HepG2 (cell line): ENCODE measurements around the gene C22orf42. TPM values are rescaled to one million over a fixed set of nuclear protein-coding genes. Genes with fewer than 3 reads are reported as not detected.

Source experiments
- ATF7-NPFF ChIP-seq: sonication (generic); formaldehyde crosslinking; IDR thresholded peaks from 2 replicates; pipeline ENCODE4 v1.8.1; 2023; ENCODE audit warnings: mild to moderate bottlenecking, low read depth, missing genetic modification reagents, moderate library complexity
- PITX1 ChIP-seq: sonication (generic); formaldehyde crosslinking; IDR thresholded peaks from 2 replicates; pipeline ENCODE4 v1.5.1; 2020; ENCODE audit warnings: mild to moderate bottlenecking, missing genetic modification reagents
- POLR2G ChIP-seq: fragments of 200-400 bp; formaldehyde crosslinking; IDR thresholded peaks from 2 replicates; pipeline ENCODE4 v1.6.1; 2018; ENCODE audit warnings: mild to moderate bottlenecking, low read depth, low read length, moderate library complexity
- SAP130 ChIP-seq: IDR thresholded peaks from 2 replicates; pipeline ENCODE4 v1.6.1; 2016; ENCODE audit warnings: low read depth
- ZFP90 ChIP-seq: sonication (generic); formaldehyde crosslinking; IDR thresholded peaks from 2 replicates; pipeline ENCODE4 v1.8.0; 2022; ENCODE audit warnings: missing genetic modification reagents, mild to moderate bottlenecking, inconsistent platforms, borderline replicate concordance
- ZNF367 ChIP-seq: sonication (generic); formaldehyde crosslinking; IDR thresholded peaks from 2 replicates; pipeline ENCODE4 v1.4.0; 2020; ENCODE audit warnings: missing genetic modification reagents, borderline replicate concordance
- ZNF501 ChIP-seq: sonication (generic); formaldehyde crosslinking; IDR thresholded peaks from 2 replicates; pipeline ENCODE4 v1.5.1; 2020; ENCODE audit warnings: mild to moderate bottlenecking, moderate library complexity, missing genetic modification reagents
- ZNF543 ChIP-seq: sonication (generic); formaldehyde crosslinking; IDR thresholded peaks from 2 replicates; pipeline ENCODE4 v1.4.0; 2020; ENCODE audit warnings: mild to moderate bottlenecking, missing genetic modification reagents
- ZNF768 ChIP-seq: sonication (generic); formaldehyde crosslinking; IDR thresholded peaks from 2 replicates; pipeline ENCODE4 v1.4.0; 2020; ENCODE audit warnings: missing genetic modification reagents
- ZNF839 ChIP-seq: sonication (generic); formaldehyde crosslinking; IDR thresholded peaks from 2 replicates; pipeline ENCODE4 v1.4.0; 2020; ENCODE audit warnings: missing genetic modification reagents, mild to moderate bottlenecking, borderline replicate concordance
- ZSCAN29 ChIP-seq: sonication (generic); formaldehyde crosslinking; conservative IDR thresholded peaks from 2 replicates; pipeline ENCODE4 v1.4.0; 2020; ENCODE audit warnings: mild to moderate bottlenecking, missing genetic modification reagents
- polyA plus RNA-seq, 8 experiments: library from polyadenylated mRNA; depleted of rRNA in 3 of 8; stranded (reverse) in 7 of 8; unstranded in 1 of 8; fragments of >200 nt; fragmentation: Illumina TruSeq in 4 of 8; extraction: Trizol in 4 of 8; gene quantifications; 2 replicates each; pipeline versions ENCODE4 v1.2.1 to v1.2.3, GENCODE V29; 2011 to 2016; ENCODE audit warnings: low read depth in 4 of 8, missing spikeins in 1 of 8, mixed read lengths in 1 of 8; ENCODE audit not compliant: insufficient read depth in 1 of 8
- total RNA-seq, 5 experiments: library from RNA; depleted of rRNA; stranded (reverse); fragments of >200 nt; fragmentation: Illumina TruSeq; extraction: Trizol; gene quantifications; 2 replicates each; pipeline ENCODE4 v1.2.3, GENCODE V29; 2016; ENCODE audit warnings: low read depth in 1 of 5
- TF ChIP-seq, protein P1 (sequence below): sonication (generic); formaldehyde crosslinking; IDR thresholded peaks from 2 replicates; pipeline ENCODE4 v1.4.0; 2020; ENCODE audit warnings: missing genetic modification reagents, borderline replicate concordance
- TF ChIP-seq, protein P2 (sequence below): sonication (generic); formaldehyde crosslinking; IDR thresholded peaks from 2 replicates; pipeline ENCODE4 v1.4.0; 2020; ENCODE audit warnings: missing genetic modification reagents
- TF ChIP-seq, protein P3 (sequence below): sonication (generic); formaldehyde crosslinking; IDR thresholded peaks from 2 replicates; pipeline ENCODE4 v1.5.0; 2020; ENCODE audit warnings: missing genetic modification reagents
- TF ChIP-seq, protein P4 (sequence below): sonication (generic); formaldehyde crosslinking; IDR thresholded peaks from 2 replicates; pipeline ENCODE4 v1.4.0; 2020; ENCODE audit warnings: mild to moderate bottlenecking, missing genetic modification reagents
- TF ChIP-seq, protein P5 (sequence below): sonication (generic); formaldehyde crosslinking; IDR thresholded peaks from 2 replicates; pipeline ENCODE4 v1.5.0; 2020; ENCODE audit warnings: mild to moderate bottlenecking, missing genetic modification reagents

C22orf42 gene
- total and polyA plus RNA-seq, 2 of the 13 experiments (the other 11 are each of a cell fraction or from before 2014, with no cell fraction given), result not detected

DNA sequence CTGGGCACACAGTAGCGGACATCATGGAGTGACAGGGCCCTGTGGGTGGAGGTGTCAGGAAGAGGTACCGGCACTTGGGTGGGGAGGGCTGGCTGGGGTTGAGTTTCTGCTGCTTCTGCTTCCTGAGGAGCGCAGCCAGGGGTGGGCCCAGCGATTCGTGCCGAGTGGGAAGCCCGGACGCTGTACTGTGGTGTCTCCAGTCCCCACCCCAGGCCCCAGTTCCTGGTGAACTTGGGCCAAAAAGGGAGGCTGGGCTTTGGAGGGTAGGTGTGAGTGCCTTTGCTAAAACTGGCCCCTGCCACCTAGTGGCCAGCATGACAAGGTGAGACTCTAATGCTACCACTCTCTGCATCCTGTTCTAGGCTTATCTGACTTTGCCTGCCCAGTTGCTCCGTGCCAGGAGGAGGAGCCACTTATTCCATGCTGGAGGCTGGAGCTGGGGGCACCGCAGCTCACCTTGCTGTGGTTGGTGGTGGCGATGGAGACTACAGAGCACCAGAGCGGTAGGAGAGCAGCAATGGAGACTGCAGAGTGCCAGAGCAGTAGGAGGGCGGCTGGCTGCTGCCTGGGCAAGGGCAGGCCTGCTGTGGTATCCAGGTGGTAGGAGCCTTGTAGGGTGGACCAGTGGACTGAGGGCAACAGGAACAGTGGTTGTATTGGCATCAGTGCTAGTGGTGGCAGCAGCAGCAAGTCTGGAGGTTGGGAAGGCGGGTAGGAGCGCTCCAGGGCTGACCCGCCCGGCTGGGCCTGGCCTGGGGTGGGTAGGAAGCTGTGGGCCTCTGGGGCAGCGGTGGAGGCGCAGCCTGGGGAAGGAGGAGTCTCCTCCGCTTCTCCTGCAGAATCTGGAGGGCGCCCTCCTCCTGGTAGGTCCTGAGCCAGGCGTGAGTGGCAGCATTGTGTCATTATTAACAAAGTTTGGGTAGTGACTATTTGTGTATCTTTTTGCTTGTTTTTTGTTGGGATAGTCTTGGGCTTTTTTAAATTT lies 48.0 kb upstream of the C22orf42 start (continued):
- TF ChIP-seq ZNF839 (no peak), ZNF768 (no peak), ZNF367 (no peak), SAP130 (CRISPR knock-in tag) (no peak), PITX1 (0 out of 2 replicates have a peak, but pooled peaks have one; percentile 38), ATF7-NPFF (CRISPR knock-in tag) (no peak), ZNF543 (no peak), POLR2G (no peak), ZSCAN29 (CRISPR knock-in tag) (no peak), ZNF501 (CRISPR knock-in tag) (no peak), ZFP90 (CRISPR knock-in tag) (no peak)
- TF ChIP-seq, protein P1, sequence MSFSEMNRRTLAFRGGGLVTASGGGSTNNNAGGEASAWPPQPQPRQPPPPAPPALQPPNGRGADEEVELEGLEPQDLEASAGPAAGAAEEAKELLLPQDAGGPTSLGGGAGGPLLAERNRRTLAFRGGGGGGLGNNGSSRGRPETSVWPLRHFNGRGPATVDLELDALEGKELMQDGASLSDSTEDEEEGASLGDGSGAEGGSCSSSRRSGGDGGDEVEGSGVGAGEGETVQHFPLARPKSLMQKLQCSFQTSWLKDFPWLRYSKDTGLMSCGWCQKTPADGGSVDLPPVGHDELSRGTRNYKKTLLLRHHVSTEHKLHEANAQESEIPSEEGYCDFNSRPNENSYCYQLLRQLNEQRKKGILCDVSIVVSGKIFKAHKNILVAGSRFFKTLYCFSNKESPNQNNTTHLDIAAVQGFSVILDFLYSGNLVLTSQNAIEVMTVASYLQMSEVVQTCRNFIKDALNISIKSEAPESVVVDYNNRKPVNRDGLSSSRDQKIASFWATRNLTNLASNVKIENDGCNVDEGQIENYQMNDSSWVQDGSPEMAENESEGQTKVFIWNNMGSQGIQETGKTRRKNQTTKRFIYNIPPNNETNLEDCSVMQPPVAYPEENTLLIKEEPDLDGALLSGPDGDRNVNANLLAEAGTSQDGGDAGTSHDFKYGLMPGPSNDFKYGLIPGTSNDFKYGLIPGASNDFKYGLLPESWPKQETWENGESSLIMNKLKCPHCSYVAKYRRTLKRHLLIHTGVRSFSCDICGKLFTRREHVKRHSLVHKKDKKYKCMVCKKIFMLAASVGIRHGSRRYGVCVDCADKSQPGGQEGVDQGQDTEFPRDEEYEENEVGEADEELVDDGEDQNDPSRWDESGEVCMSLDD (CRISPR knock-in tag), result no peak
- TF ChIP-seq, protein P2, sequence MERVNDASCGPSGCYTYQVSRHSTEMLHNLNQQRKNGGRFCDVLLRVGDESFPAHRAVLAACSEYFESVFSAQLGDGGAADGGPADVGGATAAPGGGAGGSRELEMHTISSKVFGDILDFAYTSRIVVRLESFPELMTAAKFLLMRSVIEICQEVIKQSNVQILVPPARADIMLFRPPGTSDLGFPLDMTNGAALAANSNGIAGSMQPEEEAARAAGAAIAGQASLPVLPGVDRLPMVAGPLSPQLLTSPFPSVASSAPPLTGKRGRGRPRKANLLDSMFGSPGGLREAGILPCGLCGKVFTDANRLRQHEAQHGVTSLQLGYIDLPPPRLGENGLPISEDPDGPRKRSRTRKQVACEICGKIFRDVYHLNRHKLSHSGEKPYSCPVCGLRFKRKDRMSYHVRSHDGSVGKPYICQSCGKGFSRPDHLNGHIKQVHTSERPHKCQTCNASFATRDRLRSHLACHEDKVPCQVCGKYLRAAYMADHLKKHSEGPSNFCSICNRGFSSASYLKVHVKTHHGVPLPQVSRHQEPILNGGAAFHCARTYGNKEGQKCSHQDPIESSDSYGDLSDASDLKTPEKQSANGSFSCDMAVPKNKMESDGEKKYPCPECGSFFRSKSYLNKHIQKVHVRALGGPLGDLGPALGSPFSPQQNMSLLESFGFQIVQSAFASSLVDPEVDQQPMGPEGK (CRISPR knock-in tag), result no peak
- TF ChIP-seq, protein P3, sequence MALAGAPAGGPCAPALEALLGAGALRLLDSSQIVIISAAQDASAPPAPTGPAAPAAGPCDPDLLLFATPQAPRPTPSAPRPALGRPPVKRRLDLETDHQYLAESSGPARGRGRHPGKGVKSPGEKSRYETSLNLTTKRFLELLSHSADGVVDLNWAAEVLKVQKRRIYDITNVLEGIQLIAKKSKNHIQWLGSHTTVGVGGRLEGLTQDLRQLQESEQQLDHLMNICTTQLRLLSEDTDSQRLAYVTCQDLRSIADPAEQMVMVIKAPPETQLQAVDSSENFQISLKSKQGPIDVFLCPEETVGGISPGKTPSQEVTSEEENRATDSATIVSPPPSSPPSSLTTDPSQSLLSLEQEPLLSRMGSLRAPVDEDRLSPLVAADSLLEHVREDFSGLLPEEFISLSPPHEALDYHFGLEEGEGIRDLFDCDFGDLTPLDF (CRISPR knock-in tag), result no peak
- TF ChIP-seq, protein P4, sequence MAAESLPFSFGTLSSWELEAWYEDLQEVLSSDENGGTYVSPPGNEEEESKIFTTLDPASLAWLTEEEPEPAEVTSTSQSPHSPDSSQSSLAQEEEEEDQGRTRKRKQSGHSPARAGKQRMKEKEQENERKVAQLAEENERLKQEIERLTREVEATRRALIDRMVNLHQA (CRISPR knock-in tag), result no peak
- TF ChIP-seq, protein P5, sequence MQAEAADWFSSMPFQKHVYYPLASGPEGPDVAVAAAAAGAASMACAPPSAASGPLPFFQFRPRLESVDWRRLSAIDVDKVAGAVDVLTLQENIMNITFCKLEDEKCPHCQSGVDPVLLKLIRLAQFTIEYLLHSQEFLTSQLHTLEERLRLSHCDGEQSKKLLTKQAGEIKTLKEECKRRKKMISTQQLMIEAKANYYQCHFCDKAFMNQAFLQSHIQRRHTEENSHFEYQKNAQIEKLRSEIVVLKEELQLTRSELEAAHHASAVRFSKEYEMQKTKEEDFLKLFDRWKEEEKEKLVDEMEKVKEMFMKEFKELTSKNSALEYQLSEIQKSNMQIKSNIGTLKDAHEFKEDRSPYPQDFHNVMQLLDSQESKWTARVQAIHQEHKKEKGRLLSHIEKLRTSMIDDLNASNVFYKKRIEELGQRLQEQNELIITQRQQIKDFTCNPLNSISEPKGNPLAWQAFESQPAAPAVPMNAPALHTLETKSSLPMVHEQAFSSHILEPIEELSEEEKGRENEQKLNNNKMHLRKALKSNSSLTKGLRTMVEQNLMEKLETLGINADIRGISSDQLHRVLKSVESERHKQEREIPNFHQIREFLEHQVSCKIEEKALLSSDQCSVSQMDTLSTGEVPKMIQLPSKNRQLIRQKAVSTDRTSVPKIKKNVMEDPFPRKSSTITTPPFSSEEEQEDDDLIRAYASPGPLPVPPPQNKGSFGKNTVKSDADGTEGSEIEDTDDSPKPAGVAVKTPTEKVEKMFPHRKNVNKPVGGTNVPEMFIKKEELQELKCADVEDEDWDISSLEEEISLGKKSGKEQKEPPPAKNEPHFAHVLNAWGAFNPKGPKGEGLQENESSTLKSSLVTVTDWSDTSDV, result no peak
